GM13977 (cell line): ENCODE results near the gene ZNF19.
A peak's percentile ranks its signal among the peaks of the same experiment; 100 is the strongest.

Source experiments
- DNase-seq: peaks from one replicate; pipeline ENCODE4 v3.0.0; 2012; ENCODE audit warnings: low spot score
- in situ Hi-C: fragments of 300-500 bp; cut with MboI; formaldehyde crosslinking; loops from one replicate; pipeline ENCODE4 v1.12.0; 2022; ENCODE audit warnings: low sequenced_read_pairs, low pct_unique_long_range_greater_than_20kb, mixed read lengths, inconsistent platforms; ENCODE audit not compliant: unreplicated experiment
- TF ChIP-seq, protein P1 (sequence below): IDR thresholded peaks from 2 replicates; pipeline ENCODE4 v1.5.1; 2012; ENCODE audit warnings: mild to moderate bottlenecking, control low read depth; ENCODE audit not compliant: insufficient read depth; ENCODE audit errors: extremely low read depth, missing control alignments

Gene ZNF19

GRCh38 chr16:71472051-71472450, 17.1 kb downstream of the ZNF19 start:
- no peak for DNase-seq
- TF ChIP-seq, protein P1, sequence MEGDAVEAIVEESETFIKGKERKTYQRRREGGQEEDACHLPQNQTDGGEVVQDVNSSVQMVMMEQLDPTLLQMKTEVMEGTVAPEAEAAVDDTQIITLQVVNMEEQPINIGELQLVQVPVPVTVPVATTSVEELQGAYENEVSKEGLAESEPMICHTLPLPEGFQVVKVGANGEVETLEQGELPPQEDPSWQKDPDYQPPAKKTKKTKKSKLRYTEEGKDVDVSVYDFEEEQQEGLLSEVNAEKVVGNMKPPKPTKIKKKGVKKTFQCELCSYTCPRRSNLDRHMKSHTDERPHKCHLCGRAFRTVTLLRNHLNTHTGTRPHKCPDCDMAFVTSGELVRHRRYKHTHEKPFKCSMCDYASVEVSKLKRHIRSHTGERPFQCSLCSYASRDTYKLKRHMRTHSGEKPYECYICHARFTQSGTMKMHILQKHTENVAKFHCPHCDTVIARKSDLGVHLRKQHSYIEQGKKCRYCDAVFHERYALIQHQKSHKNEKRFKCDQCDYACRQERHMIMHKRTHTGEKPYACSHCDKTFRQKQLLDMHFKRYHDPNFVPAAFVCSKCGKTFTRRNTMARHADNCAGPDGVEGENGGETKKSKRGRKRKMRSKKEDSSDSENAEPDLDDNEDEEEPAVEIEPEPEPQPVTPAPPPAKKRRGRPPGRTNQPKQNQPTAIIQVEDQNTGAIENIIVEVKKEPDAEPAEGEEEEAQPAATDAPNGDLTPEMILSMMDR = no peak
- in situ Hi-C loops = no loop called here

- peak; percentile 48 for DNase-seq
- in situ Hi-C loops = no loop called here
- TF ChIP-seq, protein P1 = no peak
Measured at GRCh38 chr16:71467810-71468209, 21.3 kb downstream of the ZNF19 start.

DNA sequence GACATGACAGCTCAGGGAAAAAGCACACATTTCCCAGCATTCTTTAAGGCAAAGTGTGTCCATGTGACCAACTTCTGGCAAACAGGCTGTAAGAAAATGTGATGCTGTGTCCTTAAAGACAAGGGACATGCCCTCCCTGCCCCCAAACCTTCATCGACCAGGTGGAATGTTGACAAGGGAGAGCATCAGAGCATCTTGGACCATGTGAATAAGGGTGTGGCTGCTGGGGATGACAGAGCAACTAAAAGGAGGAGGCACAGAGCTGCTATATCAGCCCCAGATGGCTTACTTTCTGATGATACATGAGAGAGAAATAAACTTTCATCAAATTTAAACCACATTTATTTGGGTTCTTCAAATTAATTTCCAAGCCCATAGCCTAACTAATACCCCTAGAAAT, 24.9 kb downstream of the ZNF19 start:
- TF ChIP-seq, protein P1 = no peak
- no peak for DNase-seq
- in situ Hi-C loops = no loop called here

GRCh38 chr16:71461686-71462648, 27.2 kb downstream of the ZNF19 start, which contains the start of gene ZNF23:
ZNF23 (minus strand) TSS chr16:71462247; CDS start chr16:71456796, 5,451 bp downstream.
- in situ Hi-C loops = no loop called here
- TF ChIP-seq, protein P1 = peak; percentile 23
- DNase-seq = peak; percentile 93

GRCh38 chr16:71460941-71461340, 28.2 kb downstream of the ZNF19 start:
- TF ChIP-seq, protein P1 = no peak

GRCh38 chr16:71460236-71460635, 28.9 kb downstream of the ZNF19 start:
- in situ Hi-C loops = no loop called here
- TF ChIP-seq, protein P1 = no peak
- no peak for DNase-seq

More at GRCh38 chr16:71460941-71461340, 28.2 kb downstream of the ZNF19 start:
- in situ Hi-C loops = no loop called here
- DNase-seq = no peak
